ENCODE measurements around the gene INF2.

The INF2 gene

DNA sequence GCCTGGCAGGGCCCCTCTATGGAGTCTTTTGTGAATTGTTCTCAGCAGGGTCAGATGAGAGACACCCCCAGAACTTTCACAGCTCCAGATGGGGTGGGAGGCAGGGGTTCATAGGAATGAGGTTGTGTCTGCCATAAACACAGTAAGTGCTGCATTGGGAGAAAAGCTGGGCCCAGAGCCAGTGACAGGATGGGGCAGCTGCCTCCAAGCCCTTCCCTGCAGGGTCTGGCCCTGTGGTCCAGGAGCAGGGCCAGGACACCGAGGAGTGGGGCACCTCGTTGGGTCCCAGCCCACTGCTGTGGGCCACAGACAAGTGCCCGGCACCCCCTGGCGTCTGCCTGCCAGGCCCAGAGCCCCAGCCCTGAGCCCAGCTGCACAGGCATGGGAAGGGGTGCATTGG, 13.3 kb downstream of the INF2 start:
- no peak for DNase-seq (ENCODE audit: low read depth in 2 of 2)

DNA sequence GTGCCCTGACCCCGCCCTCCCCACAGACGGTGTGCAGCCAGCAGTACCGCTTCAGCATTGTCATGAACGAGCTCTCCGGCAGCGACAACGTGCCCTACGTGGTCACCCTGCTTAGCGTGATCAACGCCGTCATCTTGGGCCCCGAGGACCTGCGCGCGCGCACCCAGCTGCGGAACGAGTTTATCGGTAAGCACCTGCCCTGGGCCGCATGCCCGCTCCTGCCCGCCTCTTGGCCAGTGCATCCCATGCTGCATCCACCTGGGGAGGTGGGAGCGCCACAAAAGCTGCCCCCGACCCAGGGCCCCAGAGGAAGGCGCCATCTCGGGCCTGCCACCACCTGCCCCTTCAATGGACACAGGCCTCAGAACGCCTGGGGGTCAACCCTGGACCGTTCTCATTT, 13.9 kb downstream of the INF2 start:
- no peak for DNase-seq (ENCODE audit: low read depth in 2 of 2)

DNA sequence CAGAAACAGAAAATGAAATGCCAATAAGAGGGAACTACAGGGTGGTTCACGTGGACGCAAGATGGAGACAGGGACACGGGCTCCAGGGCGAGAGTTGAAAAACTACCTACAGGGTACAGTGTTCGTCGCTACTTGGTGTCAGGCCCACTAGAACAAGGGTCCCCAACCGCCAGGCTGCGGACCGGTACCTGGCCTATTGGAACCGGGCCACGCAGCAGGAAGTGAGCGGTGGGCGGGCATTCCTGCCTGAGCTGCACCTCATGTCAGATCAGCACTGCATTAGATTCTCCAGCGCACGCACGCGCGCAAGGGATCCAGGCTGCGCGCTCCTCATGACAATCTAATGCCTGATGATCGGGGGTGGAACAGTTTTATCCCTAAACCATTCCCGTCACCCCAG, 14.8 kb downstream of the INF2 start:
- DNase-seq (ENCODE audit: low read depth in 2 of 2) = no peak

DNA sequence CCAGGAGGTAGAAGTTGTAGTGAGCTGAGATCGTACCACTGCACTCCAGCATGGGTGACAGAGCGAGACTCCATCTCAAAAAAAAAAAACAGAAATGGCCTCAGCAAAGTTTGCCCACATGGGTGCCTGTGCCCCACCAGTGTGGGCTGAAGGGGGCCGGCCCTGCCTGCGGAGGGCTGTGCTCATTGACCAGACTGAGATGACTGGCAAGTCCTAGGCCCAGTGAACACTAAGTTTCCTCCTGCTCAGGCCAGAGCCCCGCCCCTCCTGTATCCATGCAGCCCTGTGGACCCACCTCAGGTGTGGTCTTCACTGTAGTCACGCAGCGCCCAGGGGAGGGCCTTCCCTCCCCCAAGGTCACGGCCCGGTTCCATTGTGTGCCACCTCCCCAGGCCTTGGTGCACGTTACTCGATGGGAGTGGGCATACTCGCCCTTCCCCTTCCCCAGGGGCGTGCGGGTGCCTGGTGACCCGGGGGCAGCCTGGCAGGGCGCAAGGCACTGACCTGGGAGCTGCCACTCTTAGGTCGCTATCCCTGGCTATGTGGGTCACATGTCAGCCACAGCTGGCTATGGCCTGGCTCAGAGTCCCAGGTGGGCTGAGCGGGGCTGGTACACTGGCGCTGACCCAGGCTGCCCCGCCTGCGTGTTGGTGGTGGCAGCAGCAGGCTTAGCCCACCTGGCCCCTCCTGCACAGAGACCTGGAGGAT, 16.1 kb downstream of the INF2 start:
- no peak for DNase-seq (ENCODE audit: low read depth in 2 of 2)

DNA sequence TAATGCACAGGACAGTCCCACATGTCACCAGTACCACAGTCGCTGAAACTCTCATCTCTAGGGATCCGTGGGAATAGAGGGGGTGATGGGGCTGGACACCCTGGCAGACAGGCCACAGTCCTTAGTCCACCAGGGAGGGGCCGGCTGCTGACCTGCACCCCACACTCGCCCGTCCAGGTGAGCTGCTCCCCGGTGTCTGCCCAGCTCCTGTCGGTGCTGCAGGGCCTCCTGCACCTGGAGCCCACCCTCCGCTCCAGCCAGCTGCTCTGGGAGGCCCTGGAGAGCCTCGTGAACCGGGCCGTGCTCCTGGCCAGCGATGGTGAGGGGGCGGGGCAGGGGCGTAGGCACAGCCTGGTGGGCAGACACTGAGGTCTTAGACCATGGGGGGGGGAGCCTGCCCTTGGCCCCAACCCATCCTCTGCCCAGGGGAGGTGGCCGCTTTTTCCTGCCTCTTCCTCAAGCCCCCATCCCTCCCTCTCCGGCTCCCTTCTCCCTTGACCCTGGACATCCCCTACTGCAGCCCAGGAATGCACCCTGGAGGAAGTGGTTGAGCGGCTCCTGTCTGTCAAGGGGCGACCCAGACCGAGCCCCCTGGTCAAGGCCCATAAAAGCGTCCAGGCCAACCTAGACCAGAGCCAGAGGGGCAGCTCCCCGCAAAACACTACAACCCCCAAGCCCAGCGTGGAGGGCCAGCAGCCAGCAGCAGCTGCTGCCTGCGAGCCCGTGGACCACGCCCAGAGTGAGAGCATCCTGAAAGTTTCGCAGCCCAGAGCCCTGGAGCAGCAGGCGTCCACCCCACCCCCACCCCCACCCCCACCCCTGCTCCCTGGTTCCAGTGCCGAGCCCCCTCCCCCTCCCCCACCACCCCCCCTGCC, 17.6 kb downstream of the INF2 start:
- no peak for DNase-seq (ENCODE audit: low read depth in 2 of 2)

DNA sequence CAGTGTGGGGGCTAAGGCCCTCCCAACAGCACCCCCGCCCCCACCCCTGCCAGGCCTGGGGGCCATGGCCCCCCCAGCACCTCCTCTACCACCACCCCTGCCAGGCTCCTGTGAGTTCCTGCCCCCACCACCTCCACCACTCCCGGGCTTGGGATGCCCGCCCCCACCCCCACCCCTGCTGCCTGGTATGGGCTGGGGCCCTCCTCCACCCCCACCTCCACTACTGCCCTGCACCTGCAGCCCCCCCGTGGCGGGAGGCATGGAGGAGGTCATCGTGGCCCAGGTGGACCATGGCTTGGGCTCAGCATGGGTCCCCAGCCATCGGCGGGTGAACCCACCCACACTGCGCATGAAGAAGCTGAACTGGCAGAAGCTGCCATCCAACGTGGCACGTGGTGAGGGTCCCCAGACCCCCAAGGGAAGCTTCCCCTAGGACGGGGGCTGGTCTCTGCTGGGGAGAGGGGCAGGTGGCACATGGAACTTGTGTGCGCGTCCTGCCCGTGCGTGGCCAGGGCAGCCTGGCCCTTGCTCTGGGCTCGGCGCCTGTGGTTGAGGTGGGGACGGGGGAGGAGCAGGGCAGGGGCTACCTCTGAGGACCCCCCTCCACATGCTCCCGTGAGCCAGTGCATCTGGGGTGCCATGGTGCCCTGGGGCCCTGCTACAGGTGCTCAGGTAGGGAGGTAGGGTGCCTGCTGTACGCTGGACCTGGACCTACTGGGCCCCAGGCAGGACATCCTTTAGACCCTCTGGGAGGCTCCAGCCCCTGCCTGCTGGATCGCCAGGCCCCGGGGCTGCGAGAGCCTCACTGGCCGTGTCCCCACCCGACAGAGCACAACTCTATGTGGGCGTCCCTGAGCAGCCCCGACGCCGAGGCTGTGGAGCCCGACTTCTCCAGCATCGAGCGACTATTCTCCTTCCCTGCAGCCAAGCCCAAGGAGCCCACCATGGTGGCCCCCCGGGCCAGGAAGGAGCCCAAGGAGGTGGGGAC, 18.5 kb downstream of the INF2 start:
- no peak for DNase-seq (ENCODE audit: low read depth in 2 of 2)

DNA sequence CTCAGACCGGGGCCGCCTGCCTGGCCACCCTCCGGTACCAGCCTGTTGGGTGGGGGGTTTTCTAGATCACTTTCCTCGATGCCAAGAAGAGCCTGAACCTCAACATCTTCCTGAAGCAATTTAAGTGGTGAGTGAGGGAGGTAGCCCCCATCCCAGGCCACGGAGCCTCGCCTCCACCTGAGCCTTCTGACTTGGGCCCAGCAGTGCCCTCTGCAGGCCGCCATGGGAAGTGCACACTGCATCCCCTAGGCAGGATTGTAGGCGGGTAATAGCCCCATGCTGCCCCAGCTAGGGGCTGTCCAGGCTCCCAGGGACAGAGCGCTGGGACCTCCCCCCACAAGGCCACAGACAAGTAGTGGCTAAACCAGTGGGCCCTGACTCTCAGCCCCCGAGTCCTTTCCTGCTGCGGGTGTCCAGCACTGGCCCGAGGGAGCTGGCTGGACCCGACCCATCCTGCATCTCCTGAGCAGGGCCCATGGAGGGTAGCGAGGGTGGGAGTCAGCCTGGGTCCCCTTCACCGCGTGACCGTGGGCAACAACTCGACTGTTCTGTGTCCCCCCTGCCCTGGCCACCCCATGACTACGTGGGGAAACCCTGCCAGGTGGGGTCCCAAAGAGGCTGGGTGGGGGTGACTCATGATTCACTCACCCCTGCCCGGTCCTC, 19.3 kb downstream of the INF2 start:
- peak; percentile 50 to 60 for DNase-seq (ENCODE audit: low read depth in 2 of 2)

DNA sequence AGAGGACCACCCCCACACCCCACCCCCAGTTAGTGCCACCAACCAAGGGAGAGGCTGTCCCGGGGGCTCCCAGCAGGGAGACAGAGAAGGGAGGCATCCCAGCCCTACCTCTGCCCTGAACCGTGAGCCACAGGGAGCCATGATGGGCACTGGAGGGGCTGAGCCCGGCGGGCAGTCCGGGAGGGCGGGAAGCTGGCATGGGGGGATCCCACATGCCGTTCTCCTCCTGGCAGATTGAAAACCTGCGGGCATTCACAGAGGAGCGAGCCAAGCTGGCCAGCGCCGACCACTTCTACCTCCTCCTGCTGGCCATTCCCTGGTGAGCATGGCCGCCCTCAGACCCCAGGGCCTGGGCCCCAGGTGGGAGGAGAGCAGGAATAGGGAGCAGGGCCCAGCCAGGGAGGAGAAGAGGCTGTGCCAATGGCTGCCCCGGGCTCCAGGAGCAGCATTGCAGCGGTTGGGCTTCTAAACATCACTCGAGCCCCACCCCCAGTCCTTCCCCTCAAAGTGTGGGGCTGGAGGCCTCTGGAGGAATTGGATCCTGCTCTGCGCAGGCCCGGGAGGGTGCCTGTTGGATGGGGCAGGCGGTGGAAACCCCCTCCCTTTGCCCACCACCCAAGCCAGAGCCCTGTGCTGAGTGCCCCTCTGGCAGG, 20.1 kb downstream of the INF2 start:
- no peak for DNase-seq (ENCODE audit: low read depth in 2 of 2)

DNA sequence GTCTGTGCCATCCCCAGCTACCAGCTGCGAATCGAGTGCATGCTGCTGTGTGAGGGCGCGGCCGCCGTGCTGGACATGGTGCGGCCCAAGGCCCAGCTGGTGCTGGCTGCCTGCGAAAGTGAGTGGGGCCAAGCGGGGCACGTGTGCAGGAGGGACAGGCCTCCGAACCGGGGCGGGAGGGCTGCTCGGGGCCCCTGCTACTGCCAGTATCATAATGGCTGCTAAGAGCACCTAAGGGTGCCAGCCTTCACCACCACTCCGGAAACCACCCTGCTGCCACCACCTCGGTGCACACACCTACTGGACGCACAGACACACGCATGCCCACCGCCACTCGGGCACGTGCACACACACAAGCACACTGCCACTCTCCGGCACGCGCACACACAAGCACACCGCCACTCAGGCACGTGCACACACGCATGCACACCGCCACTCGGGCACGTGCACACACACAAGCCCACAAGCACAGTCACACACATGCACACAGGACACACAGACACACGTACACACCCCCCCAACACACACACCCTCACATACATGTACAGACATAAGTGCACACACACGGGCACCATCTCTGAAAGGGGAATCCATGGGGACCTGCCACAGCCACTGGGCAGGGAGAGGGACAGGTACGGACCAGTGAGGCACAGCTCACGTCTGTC, 20.8 kb downstream of the INF2 start:
- DNase-seq (ENCODE audit: low read depth in 2 of 2) = no peak

DNA sequence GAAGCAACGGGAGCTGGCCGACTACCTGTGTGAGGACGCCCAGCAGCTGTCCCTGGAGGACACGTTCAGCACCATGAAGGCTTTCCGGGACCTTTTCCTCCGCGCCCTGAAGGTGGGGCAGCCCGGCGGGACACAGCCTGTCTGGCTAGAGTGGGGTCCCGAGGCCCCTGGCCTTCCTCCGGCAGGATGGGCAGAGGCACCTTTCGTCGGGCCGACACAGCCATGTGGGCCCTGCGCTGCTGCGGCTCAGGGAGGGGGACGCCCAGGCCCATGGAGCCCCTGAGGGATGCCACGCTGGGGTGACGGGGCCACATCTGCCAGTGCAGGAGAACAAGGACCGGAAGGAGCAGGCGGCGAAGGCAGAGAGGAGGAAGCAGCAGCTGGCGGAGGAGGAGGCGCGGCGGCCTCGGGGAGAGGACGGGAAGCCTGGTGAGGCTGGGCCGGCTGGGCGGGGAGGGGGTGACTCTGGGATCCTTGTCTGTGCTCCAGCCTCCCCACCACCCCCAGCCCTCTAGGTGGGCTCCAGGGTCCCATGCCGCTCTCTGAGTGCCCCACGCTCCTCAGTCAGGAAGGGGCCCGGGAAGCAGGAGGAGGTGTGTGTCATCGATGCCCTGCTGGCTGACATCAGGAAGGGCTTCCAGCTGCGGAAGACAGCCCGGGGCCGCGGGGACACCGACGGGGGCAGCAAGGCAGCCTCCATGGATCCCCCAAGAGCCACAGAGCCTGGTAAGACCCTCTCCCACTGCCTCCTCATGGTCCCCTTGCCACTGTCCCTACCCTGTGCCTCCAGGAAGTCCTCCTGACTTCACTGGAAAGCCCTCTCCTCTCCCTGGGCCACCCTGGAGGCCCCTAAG, 23.7 kb downstream of the INF2 start:
- no peak for DNase-seq (ENCODE audit: low read depth in 2 of 2)

DNA sequence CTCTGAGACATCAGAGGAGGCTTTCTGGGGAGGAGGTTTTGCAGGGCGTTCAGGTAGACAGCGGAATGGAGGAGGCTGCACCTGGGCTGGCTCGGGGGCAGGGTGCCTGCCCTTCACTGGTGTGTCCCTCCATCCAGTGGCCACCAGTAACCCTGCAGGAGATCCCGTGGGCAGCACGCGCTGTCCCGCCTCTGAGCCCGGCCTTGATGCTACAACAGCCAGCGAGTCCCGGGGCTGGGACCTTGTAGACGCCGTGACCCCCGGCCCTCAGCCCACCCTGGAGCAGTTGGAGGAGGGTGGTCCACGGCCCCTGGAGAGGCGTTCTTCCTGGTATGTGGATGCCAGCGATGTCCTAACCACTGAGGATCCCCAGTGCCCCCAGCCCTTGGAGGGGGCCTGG, 24.6 kb downstream of the INF2 start:
- DNase-seq (ENCODE audit: low read depth in 2 of 2) = no peak

DNA sequence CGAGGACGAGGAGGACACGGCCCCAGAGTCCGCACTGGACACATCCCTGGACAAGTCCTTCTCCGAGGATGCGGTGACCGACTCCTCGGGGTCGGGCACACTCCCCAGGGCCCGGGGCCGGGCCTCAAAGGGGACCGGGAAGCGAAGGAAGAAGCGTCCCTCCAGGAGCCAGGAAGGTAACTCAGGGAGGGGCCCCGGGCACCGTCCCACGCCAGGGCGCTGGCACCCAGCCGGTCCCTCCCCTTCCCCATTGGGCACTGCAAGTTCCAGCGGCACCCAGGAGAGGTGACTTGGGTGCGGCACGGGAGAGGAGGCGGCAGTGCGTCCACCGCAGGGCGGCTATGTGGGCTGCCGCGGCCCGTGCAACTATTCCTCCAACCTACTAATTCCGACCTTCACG, 25.3 kb downstream of the INF2 start:
- no peak for DNase-seq (ENCODE audit: low read depth in 2 of 2)

DNA sequence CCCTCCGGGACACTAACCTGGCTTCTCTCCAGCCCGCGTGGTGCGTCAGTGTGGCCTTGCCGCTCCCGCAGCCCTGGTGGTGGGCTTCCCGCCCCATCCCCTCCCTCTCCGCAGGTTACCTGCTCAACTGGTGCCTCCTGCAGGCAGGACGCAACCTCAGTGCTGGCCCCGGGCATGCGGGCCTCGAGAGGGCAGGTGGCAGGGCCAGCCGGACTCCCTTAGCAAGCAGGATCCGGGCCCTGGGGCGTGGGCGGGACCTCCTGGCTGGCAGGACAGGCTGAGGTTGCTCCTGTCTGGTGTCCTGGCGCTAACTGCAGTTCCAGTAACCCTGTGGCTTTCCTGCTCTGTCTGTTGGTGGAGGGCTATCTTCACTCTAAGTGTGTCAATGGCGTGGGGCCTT, 26.0 kb downstream of the INF2 start:
- no peak for DNase-seq (ENCODE audit: low read depth in 2 of 2)

DNA sequence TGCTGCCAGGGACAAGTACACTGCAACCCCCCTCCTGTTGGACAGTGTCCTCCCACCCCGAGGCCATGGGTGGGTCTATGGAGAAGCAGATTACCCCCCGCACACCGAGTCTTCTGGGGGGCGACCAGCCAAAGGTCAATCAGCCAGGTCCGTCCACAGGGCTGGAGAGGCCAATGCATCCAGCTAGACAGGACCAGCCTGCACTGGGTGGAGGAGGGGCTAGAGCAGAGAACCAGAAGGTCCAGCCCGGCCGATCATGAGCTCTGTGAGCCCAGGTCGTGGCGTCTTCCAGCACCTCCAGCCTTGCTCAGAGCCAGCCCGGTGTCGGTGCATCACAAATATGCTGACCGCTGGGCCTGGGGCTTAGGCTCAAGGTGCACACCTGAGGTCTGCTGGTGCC, 26.5 kb downstream of the INF2 start:
- no peak for DNase-seq (ENCODE audit: low read depth in 2 of 2)

DNA sequence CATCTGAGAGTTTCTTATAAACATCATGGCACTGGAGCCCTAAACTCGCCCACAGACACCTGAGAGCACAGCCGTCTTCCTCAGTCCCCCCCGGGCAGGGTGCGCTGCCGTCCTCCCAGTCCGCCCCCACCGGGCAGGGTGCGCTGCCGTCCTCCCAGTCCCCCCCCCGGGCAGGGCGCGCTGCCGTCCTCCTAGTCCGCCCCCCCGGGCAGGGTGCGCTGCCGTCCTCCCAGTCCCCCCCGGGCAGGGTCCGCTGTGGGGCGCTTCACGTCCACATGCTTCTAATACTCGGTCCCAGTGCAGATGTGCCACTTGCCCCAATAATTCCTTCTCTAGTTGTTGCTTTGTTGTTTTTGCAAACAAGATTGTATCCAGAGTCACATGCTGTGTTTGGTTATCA, 27.7 kb downstream of the INF2 start:
- no peak for DNase-seq (ENCODE audit: low read depth in 2 of 2)

DNA sequence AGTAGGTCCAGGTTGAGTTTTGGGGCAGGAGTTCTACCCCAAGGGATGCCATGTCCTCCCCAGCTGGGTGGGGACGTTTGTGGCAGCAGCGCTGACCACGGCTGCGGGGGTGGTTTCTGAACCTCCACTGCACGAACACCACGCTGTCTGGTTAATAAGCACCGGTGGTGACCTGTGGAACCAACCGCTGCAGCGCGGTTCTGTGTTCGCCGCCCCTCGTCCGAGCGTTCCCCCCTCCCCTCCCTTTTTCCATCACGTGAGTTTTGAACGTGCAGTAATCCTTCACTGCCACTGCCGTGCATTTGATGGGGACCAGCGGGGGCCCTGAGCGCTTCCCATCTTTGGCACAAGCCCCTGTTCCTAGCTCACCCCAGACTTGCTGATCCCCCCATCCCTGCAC, 28.2 kb downstream of the INF2 start:
- no peak for DNase-seq (ENCODE audit: low read depth in 2 of 2)

DNA sequence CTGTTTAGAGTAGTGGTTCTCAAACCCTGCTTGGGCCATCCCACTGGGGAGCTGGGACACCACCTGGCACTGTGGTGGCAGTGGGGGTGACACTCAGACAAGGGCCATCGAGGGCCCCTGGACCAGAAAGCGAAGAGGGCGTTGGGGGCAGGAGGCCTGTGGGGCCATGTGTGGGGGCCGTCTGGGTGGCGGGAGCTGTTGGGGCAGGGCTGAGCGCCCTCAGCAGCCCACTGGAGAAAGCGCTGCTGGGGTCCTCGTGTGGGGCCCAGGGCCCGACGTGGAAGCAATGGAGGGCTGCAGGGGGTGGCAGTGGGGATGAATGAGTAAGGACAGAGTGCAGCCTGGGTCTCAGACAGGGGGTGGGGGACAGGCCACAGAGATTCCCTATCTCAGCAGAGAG, 28.7 kb downstream of the INF2 start:
- DNase-seq (ENCODE audit: low read depth in 2 of 2) = no peak

DNA sequence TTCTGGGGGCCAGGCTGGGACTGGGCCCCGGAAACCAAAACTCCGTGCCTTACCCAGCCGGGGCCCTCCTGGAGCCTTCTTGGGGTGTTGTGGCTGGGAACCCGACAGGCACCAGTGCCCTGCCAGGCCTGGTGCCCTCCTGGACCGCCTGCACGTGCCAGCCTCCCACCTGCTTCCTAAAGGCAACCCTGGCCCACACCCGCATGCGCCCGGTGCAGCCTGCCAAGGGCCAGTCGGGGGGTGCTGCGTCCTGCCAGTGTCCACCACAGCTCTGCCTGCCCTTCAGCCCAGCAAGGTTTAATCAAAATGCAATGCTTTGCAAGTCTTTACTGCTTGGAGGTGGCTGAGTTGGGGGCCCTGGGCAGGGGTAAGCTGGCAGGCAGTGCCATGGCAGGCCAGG, 29.5 kb downstream of the INF2 start:
- no peak for DNase-seq (ENCODE audit: low read depth in 2 of 2)

DNA sequence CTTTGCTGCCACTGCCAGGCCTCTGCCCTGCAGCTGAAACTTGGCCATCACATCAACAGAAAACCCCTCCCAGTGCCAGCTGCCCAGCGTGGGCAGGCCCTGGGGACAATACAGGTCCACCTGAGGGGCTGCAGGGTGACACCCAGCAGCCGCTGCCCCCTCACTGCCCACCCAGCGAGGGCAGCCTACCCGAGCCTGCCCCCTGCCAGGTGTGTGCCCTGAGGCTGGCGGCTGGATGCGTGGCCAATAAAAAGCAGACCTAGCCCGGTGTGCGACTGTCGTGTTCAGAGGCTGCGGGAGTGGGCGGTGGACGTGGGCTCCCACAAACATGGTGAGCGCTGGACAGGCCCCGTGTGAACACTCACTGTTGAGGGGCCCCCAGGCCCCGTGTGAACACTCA, 29.9 kb downstream of the INF2 start:
- DNase-seq (ENCODE audit: low read depth in 2 of 2) = no peak
